ENCODE data around the gene AIFM3.
A peak's percentile ranks its signal among the peaks of the same experiment; 100 is the strongest.

The AIFM3 gene

DNA sequence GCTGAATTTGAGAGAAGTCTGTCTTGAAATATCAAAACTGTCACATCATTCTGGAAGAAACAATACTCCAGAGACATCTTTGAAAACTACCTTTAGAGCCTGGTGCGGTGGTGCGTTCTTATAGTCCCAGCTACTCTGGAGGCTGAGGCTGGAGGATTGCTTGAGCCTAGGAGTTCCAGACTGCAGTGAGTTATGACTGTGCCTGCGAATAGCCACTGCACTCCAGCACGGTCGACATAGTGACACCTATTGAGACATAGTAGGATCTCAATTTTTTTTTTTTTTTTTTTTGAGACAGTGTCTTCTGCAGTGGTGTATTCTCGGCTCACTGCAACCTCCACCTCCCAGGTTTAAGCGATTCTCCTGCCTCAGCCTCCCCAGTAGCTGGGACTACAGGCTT is 11.5 kb upstream of the AIFM3 start:
- no peaks in the 10 kb centered on the region for H3K9me3 ChIP-seq
- intact Hi-C loops (cut with DNase I; ENCODE audit: low total_unique reads) = no loop called here

GRCh38 chr22:20956258-20957101 is 10.6 kb upstream of the AIFM3 start:
- Histone ChIP-seq H3K4me1 (peaks cover 0 to 23% (median 18%) of the 10 kb centered on the region in 4 donors), H3K36me3 (peaks cover 9 to 23% (median 19%) of the 10 kb centered on the region in 3 donors), H3K4me3 (peak overlapping the region; percentile 53 to 64), H3K9me3 (no peaks in the 10 kb centered on the region), H3K27ac (peak overlapping the region in 1 of 2 donors; percentile 17), H3K27me3 (peaks cover 0 to 8% of the 10 kb centered on the region in 2 donors)
- no peak for DNase-seq
- no peak for TF ChIP-seq CTCF (IDR thresholded peaks at IDR 0.05)
- intact Hi-C loops (cut with DNase I; ENCODE audit: low total_unique reads) = no loop called here

More for the DNA sequence above, 11.5 kb upstream of the AIFM3 start:
- H3K27ac ChIP-seq = no peak overlapping the region
- DNase-seq = no peak
- H3K4me1 ChIP-seq = peaks cover 0 to 23% (median 18%) of the 10 kb centered on the region in 4 donors
- H3K4me3 ChIP-seq = no peak overlapping the region
- peaks cover 0 to 6% of the 10 kb centered on the region in 2 donors for H3K27me3 ChIP-seq
- TF ChIP-seq CTCF (IDR thresholded peaks at IDR 0.05) = no peak
- H3K36me3 ChIP-seq = peaks cover 17 to 32% (median 28%) of the 10 kb centered on the region in 3 donors

DNA sequence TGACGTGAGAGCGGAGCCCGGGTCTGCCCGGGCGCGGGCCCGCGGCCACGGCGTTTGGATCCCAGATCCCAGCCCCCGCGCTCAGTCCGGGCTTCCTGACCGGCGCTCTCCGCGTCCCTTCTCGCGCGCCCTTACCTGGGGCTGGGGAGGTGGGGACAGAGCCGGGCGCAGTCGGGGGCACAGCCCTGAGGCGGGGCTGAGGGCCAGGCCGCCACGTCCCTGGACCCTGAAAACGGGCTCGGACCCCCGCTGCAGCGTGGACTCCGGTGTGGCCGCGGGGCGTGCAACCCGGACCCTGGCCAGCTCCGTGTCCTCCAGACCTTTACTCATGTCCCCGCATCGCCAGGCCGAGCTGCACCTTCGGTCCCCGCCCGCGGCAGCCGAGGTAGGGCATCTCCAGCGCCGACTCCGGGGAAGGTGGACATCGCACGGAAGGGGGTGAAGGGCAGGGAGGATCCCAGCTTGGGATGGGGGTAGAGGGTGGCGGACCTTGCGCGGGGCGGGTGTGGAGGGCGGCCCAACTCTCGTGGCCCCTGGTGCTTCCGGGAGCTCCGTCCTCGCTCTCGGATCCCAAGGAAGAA is 9.9 kb upstream of the AIFM3 start:
- H3K27ac ChIP-seq = peak overlapping the region in 1 of 2 donors; percentile 17
- H3K36me3 ChIP-seq = peaks cover 2 to 18% (median 16%) of the 10 kb centered on the region in 3 donors
- DNase-seq = no peak
- TF ChIP-seq CTCF (IDR thresholded peaks at IDR 0.05) = no peak
- H3K4me3 ChIP-seq = peak overlapping the region; percentile 53 to 64
- intact Hi-C loops (cut with DNase I; ENCODE audit: low total_unique reads) = no loop called here
- peaks cover 0 to 10% of the 10 kb centered on the region in 2 donors for H3K27me3 ChIP-seq
- no peaks in the 10 kb centered on the region for H3K9me3 ChIP-seq
- H3K4me1 ChIP-seq = peaks cover 0 to 23% (median 18%) of the 10 kb centered on the region in 4 donors

- Histone ChIP-seq H3K27ac (peak overlapping the region in 1 of 2 donors; percentile 17), H3K4me1 (peaks cover 0 to 23% (median 18%) of the 10 kb centered on the region in 4 donors), H3K4me3 (peak overlapping the region; percentile 53 to 64), H3K9me3 (no peaks in the 10 kb centered on the region), H3K27me3 (peaks cover 0 to 16% of the 10 kb centered on the region in 2 donors), H3K36me3 (peaks cover 0 to 11% (median 9%) of the 10 kb centered on the region in 3 donors)
- DNase-seq = no peak
- intact Hi-C loops (cut with DNase I; ENCODE audit: low total_unique reads) = no loop called here
- TF ChIP-seq CTCF (IDR thresholded peaks at IDR 0.05) = no peak
Observed at GRCh38 chr22:20957683-20958431, 9.2 kb upstream of the AIFM3 start.

DNA sequence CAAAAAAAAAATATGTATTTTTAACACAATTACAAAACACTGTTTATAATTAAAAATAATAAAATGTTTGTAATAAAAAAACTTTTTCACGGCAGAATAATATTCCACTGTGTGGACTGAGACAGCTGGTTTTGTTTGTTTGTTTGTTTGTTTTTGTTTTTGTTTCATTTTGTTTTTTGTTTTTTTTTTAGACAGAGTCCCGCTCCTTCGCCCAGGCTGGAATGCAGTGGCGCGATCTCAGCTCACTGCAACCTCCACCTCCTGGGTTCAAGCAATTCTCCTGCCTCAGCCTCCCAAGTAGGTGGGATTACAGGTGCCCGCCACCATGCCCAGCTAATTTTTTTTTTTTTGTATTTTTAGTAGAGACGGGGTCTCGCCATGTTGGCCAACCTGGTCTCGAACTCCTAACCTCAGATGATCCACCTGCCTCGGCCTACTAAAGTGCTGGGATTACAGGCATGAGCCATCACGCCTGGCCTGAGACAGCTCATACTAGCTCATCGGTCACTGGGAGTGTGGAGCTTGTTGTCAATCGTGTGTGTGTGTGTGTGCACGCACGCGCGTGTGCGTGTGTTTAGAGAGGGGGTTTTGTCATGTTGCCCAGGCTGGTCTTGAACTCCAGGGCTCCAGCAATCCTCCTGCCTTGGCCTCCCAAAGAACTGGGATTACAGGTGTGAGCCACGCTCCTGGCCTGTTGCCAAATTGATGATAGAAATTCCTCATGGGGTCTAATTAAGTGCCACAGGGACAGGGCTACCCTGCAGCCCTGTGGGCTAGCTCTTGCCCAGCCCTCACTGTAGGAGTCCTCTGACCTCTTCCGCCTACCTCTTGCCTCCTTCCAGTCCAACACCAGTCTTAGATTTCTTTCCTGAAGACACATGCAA is 7.2 kb upstream of the AIFM3 start:
- intact Hi-C loops (cut with DNase I; ENCODE audit: low total_unique reads) = no loop called here
- DNase-seq = no peak

More for the DNA sequence above, 7.2 kb upstream of the AIFM3 start:
- no peak for TF ChIP-seq CTCF (IDR thresholded peaks at IDR 0.05)
- Histone ChIP-seq H3K4me1 (peaks cover 0 to 28% (median 24%) of the 10 kb centered on the region in 4 donors), H3K9me3 (no peaks in the 10 kb centered on the region), H3K27me3 (peaks cover 0 to 36% of the 10 kb centered on the region in 2 donors), H3K4me3 (no peak overlapping the region), H3K27ac (no peak overlapping the region), H3K36me3 (no peaks in the 10 kb centered on the region)
